HG02970 (cell line): ENCODE results near the gene ZBTB9.

Experiments
- ATAC-seq: cut with Tn5 transposase; IDR thresholded peaks from one replicate; pipeline ENCODE4 v1.9.1; 2021; ENCODE audit warnings: mild to moderate bottlenecking, moderate library complexity, moderate number of reproducible peaks; ENCODE audit not compliant: unreplicated experiment, low FRiP score

Gene ZBTB9, protein sequence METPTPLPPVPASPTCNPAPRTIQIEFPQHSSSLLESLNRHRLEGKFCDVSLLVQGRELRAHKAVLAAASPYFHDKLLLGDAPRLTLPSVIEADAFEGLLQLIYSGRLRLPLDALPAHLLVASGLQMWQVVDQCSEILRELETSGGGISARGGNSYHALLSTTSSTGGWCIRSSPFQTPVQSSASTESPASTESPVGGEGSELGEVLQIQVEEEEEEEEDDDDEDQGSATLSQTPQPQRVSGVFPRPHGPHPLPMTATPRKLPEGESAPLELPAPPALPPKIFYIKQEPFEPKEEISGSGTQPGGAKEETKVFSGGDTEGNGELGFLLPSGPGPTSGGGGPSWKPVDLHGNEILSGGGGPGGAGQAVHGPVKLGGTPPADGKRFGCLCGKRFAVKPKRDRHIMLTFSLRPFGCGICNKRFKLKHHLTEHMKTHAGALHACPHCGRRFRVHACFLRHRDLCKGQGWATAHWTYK

GRCh38 chr6:33454009-33454946 lies at the start of gene ZBTB9:
Gene ZBTB9, plus strand, starts transcription at chr6:33454576. Its CDS starts 525 bp downstream, at chr6:33455101.
- ATAC-seq, result peak; percentile 93

DNA sequence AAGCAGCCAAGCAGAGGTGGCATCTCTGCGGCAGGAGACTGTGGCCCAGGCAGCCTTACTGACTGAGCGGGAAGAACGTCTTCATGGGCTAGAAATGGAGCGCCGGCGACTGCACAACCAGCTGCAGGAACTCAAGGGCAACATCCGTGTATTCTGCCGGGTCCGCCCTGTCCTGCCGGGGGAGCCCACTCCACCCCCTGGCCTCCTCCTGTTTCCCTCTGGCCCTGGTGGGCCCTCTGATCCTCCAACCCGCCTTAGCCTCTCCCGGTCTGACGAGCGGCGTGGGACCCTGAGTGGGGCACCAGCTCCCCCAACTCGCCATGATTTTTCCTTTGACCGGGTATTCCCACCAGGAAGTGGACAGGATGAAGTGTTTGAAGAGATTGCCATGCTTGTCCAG lies 49.5 kb upstream of the ZBTB9 start:
- ATAC-seq, result no peak

DNA sequence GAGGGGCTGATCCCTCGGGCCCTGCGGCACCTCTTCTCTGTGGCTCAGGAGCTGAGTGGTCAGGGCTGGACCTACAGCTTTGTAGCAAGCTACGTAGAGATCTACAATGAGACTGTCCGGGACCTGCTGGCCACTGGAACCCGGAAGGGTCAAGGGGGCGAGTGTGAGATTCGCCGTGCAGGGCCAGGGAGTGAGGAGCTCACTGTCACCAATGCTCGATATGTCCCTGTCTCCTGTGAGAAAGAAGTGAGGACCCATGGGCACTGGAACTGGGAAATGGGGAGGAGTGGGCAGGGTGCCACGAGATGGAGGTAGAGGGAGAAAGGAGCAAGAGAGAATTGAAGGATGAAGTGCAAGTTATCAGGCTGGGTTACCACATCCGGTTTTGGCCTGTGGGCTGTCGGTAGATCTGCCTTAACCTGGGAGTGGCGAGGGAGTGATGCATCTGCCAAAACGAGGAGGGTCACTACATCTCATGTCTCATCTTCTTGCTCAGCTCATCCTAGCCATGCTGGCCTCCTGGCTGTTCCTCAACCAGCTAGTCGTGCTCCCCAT lies 48.9 kb upstream of the ZBTB9 start:
- no peak for ATAC-seq

- no peak for ATAC-seq
Measured at GRCh38 chr6:33406126-33406525, 48.2 kb upstream of the ZBTB9 start.

- ATAC-seq, result no peak
Measured at GRCh38 chr6:33407132-33407718, 47.2 kb upstream of the ZBTB9 start.

- peak; percentile 82 for ATAC-seq
Measured at GRCh38 chr6:33410050-33410710, 44.2 kb upstream of the ZBTB9 start.

DNA sequence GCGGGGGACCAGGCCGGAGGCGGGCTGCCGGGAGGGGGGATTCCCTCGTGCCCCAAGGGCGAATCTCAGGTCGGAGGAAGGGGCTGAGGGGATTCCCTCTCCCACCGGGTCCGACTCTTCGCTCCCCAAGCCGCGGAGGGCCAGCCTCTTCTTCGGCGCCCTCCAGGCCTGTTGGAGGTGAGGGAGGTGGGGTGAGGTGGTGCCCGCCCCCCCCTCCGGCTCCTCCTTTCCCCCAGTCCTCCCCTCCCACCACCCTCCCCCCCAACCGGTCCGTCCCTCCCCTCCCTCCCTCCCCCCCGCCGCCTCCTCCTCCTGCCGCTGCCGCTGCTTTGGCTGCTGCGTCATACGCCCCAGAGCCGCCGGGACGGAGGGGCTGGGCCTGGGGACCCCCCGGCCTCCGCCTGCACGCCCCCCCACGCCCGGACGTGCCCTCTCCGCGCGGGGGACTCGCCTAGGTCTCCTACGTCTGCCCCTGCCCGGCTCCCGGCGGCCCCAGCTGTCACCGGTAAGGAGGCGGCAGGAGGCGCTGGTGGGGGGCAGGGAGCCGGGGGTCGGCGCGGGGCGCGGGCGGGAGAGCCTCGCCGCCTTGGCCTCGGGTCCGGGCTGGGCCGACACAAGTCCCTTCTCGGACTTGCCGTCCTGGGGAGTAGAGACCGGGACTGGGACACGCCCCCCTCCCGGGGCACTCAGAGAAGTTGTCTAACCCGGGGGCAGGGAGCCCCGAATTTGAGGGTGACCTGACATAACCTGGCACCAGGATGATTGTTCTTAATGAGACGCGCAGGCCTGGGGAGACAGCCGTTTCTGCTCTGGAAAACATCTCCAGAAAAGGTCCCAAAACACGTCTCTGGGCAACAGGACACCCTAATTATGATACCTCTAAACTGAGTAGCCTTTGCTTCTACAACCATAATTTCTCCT lies 43.4 kb upstream of the ZBTB9 start, which contains the start of gene PHF1:
Gene PHF1 (plus strand): TSS at position 304 of the 921 bp plus-strand sequence. CDS start 1,250 bp downstream, outside the sequence.
- ATAC-seq, result peak; percentile 36

DNA sequence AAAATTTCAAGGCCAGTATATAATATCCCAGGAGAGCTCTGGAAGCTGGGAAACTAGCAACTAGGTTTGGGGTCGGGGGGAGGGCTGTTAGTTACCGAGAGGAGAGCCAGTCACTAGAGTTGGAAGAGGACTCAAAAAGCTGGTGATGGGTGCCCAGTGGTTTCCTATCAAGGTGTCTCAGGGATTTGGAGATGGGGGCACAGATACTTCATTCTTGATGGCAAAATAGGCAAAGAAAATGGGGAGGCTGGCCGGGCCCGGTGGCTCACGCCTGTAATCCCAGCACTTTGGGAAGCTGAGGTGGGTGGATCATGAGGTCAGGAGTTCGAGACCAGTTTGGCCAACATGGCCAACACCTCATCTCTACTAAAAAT lies 42.8 kb upstream of the ZBTB9 start:
- no peak for ATAC-seq

DNA sequence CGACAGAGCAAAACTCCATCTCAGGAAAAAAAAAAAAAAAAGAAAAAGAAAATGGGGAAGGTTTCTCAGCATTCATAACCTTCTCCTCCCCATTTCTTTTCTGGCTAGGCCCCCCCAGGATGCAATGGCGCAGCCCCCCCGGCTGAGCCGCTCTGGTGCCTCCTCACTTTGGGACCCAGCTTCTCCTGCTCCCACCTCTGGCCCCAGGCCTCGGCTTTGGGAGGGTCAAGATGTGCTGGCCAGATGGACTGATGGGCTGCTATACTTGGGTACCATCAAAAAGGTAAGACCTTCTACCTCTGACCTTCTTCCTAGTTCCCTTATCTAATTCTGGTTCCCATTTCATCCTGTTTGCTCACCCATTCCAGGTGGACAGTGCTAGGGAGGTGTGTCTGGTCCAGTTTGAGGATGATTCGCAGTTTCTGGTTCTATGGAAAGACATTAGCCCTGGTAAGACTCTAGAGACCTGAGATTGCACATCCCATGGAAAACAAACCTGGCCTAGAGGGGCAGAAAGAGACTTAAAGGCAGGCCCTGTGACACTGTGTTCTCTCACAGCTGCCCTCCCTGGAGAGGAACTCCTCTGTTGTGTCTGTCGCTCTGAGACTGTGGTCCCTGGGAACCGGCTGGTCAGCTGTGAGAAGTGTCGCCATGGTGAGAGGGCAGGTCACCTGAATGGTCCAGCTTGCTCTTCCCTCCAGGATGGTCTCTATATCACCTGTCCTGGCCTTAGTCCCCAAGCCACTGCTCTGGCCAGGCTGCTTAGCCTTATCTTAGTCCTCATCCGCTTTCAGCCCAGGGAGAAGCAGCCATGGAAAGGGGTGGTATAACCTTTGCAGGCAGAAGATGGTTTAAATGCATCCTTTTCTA lies 42.0 kb upstream of the ZBTB9 start:
- ATAC-seq, result no peak

GRCh38 chr6:33413241-33414120 lies 40.9 kb upstream of the ZBTB9 start:
- no peak for ATAC-seq

DNA sequence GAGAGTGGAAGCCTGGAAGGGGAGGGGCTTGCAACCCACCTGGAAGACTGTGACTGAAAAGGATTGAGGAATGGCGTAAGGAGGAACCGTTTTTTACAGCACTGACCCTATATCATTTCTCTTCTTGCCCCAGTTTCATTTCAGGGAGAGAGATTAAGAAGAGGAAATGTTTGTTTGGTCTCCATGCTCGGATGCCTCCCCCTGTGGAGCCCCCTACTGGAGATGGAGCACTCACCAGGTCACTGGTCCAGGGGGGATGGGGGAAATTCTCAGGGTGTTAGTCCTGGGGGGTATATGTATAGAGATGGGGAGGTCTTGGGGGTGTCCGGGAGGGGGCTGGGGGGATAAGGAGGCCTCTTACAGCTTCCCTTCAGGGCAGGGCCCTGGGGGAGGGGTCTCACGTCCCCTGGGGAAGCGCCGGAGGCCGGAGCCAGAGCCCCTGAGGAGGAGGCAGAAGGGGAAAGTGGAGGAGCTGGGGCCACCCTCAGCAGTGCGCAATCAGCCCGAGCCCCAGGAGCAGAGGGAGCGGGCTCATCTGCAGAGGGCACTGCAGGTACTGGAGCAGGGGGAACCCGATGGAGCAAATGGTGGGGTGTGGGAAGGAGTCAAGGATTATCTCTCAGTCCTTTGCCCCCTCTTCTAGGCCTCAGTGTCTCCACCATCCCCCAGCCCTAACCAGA lies 39.6 kb upstream of the ZBTB9 start:
- no peak for ATAC-seq

GRCh38 chr6:33415831-33416230 lies 38.5 kb upstream of the ZBTB9 start:
- no peak for ATAC-seq

DNA sequence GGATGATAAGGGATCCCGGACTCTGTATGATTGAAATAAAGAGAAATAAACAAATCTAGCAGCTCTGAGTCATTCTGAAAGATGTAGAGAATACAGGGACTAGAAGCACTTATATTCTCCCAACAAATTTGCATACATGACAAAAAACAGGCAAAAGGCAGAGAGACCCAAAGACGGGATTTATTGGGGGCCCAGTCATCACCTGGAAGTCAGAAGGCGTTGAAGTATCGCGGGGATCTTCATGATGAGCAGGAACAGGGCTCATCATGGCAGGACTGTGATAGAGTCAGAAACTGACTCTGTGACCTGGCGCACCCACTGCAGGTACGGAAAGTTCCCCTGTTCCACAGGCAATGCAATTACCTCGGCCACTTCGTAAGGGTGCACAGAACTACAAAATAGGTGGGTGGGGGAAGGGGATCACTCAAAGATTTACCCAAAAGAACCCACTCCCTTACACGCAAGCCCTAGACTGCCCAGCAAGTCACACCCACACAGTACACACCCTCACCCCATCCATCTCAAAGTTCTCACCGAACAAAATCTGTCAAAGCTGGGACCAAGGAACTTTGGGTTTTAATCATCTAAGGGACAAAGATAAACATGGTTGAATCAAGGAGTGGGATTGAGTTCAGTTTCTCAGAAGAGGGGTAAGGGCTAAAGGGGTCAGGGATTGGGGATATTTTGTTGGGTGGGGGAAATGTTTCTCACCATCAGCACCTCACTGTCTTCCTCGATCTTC lies 37.8 kb upstream of the ZBTB9 start:
- no peak for ATAC-seq

DNA sequence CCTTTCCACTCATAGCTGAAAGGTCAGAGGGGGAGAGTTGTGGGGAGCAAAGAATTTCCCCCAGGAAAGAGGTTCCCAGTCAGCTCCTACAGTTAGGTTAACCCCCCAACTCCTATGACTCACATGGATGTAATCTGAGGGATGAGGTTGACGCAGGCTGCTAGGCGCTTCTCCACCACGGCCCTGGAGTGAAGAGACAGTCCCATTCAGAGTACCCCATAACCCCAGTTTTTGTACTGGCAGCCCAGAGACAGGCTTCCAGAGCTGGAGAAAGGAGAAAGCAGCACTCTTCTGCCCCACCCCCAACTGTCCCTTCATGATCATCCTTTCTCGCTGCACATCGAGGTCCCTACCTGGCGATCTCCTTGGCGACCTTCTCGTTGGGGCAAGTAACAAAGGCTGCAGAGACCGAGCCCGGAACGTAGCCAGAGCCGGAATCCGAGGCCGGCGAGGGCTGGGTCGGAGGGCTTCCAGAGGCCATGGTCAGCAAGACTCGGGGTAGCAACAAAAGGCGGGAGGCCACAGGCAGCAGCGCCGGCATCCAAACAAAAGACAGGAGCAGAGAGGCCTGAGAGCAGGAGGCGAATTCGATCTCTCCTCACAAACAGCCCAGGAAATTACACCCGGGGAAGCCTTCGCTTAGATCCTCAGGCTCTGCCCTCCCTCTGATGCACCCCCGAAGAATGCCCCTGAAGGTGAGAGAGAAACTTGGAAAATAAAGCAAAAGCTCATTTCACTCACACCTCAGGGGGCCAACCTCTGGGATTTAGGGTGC lies 37.1 kb upstream of the ZBTB9 start:
- no peak for ATAC-seq
